SK-N-MC (cell line): ENCODE data around the gene VWA7.
A peak's percentile ranks its signal among the peaks of the same experiment; 100 is the strongest.

Experiments used
- DNase-seq: peaks from one replicate; pipeline ENCODE4 v3.0.0-alpha.2; 2011; ENCODE audit warnings: low read depth, low spot score
- H3K27ac ChIP-seq: fragments of 200-600 bp; sonication (generic); 2 replicates; pipeline ENCODE4 v1.5.1; 2016; ENCODE audit warnings: mixed run types
- H3K36me3 ChIP-seq: fragments of 200-600 bp; sonication (generic); 2 replicates; pipeline ENCODE4 v1.6.1; 2017; ENCODE audit warnings: antibody characterized with exemption, low read length, mixed read lengths; ENCODE audit not compliant: insufficient read depth
- H3K4me3 ChIP-seq: fragments of 200-600 bp; sonication (generic); 2 replicates; pipeline ENCODE4 v1.5.1; 2016
- H3K9ac ChIP-seq: fragments of 200-600 bp; sonication (generic); 2 replicates; pipeline ENCODE4 v1.8.0; 2017; ENCODE audit warnings: mixed run types, mixed read lengths; ENCODE audit not compliant: insufficient read length
- H3K9me3 ChIP-seq: fragments of 200-600 bp; sonication (generic); 2 replicates; pipeline ENCODE4 v1.6.1; 2017; ENCODE audit warnings: low read depth, mild to moderate bottlenecking, antibody characterized with exemption, low read length, moderate library complexity, mixed read lengths
- EZH2 ChIP-seq: fragments of 200-600 bp; sonication (generic); IDR thresholded peaks from one replicate; pipeline ENCODE4 v1.6.1; 2017; ENCODE audit warnings: antibody characterized with exemption
- FOXP2 ChIP-seq: optimal IDR thresholded peaks from 2 replicates; pipeline ENCODE3; 2011; ENCODE audit warnings: mild to moderate bottlenecking, moderate library complexity; ENCODE audit not compliant: insufficient read depth; ENCODE audit errors: extremely low read length, control extremely low read depth
- POLR2AphosphoS5 ChIP-seq: IDR thresholded peaks from 2 replicates; pipeline ENCODE4 v1.6.1; 2012; ENCODE audit warnings: mild to moderate bottlenecking, low read depth, low read length, borderline replicate concordance

Gene VWA7

GRCh38 chr6:31758281-31758680, 18.8 kb downstream of the VWA7 start:
- no peak overlapping the region for H3K4me3 ChIP-seq
- H3K9me3 ChIP-seq = no peaks in the 10 kb centered on the region
- TF ChIP-seq EZH2 (no peak), POLR2AphosphoS5 (no peak), FOXP2 (no peak)
- DNase-seq = no peak
- H3K36me3 ChIP-seq = peaks cover 51% of the 10 kb centered on the region
- H3K27ac ChIP-seq = no peak overlapping the region
- H3K9ac ChIP-seq = no peak overlapping the region

- Histone ChIP-seq H3K9me3 (no peaks in the 10 kb centered on the region), H3K4me3 (no peak overlapping the region), H3K9ac (no peak overlapping the region), H3K27ac (no peak overlapping the region; the same call in 1 of the 2 replicates), H3K36me3 (peaks cover 12% of the 10 kb centered on the region; the same call in 1 of the 2 replicates)
- DNase-seq = no peak
- TF ChIP-seq FOXP2 (no peak), POLR2AphosphoS5 (no peak), EZH2 (no peak)
These were observed 24.3 kb downstream of the VWA7 start for GRCh38 chr6:31752739-31753319.

GRCh38 chr6:31750411-31751022, 26.6 kb downstream of the VWA7 start:
- Histone ChIP-seq H3K27ac (peak overlapping the region; percentile 6; the same call in 1 of the 2 replicates), H3K4me3 (no peak overlapping the region), H3K36me3 (peaks cover 23% of the 10 kb centered on the region), H3K9me3 (no peaks in the 10 kb centered on the region), H3K9ac (no peak overlapping the region)
- DNase-seq = no peak
- TF ChIP-seq POLR2AphosphoS5 = no peak
- no peak for TF ChIP-seq EZH2
- TF ChIP-seq FOXP2 = no peak

GRCh38 chr6:31749301-31750036, 27.7 kb downstream of the VWA7 start:
- Histone ChIP-seq H3K9ac (no peak overlapping the region), H3K27ac (no peak overlapping the region), H3K36me3 (peaks cover 27% of the 10 kb centered on the region), H3K9me3 (no peaks in the 10 kb centered on the region), H3K4me3 (no peak overlapping the region)
- DNase-seq = no peak
- TF ChIP-seq EZH2 (no peak), POLR2AphosphoS5 (no peak; the same call in 1 of the 2 replicates), FOXP2 (no peak)

- Histone ChIP-seq H3K27ac (0 out of 2 replicates have a peak overlapping the region, but pooled peaks have one; percentile 19), H3K9ac (no peak overlapping the region), H3K9me3 (no peaks in the 10 kb centered on the region), H3K4me3 (no peak overlapping the region), H3K36me3 (peaks cover 54% of the 10 kb centered on the region)
- no peak for TF ChIP-seq POLR2AphosphoS5
- no peak for TF ChIP-seq EZH2
- TF ChIP-seq FOXP2 = no peak
- DNase-seq = no peak
These were observed 32.7 kb downstream of the VWA7 start for GRCh38 chr6:31744422-31744821.

- H3K9ac ChIP-seq = no peak overlapping the region
- no peak overlapping the region for H3K4me3 ChIP-seq
- peaks cover 52% of the 10 kb centered on the region for H3K36me3 ChIP-seq
- TF ChIP-seq FOXP2 (no peak), EZH2 (no peak), POLR2AphosphoS5 (no peak)
- H3K27ac ChIP-seq = no peak overlapping the region
- no peak for DNase-seq
- no peaks in the 10 kb centered on the region for H3K9me3 ChIP-seq
These were observed 34.2 kb downstream of the VWA7 start for GRCh38 chr6:31742894-31743293.

- no peak for DNase-seq
- no peaks in the 10 kb centered on the region for H3K9me3 ChIP-seq
- TF ChIP-seq FOXP2 (no peak), EZH2 (no peak), POLR2AphosphoS5 (no peak)
- no peak overlapping the region for H3K9ac ChIP-seq
- no peak overlapping the region for H3K27ac ChIP-seq
- peaks cover 43% of the 10 kb centered on the region for H3K36me3 ChIP-seq
- no peak overlapping the region for H3K4me3 ChIP-seq
These were observed 35.3 kb downstream of the VWA7 start for GRCh38 chr6:31741815-31742214.
